ENCODE results near the gene LRP6. TPM values are rescaled to one million over a fixed set of nuclear protein-coding genes. Genes with fewer than 3 reads are reported as not detected.
A peak's percentile ranks its signal among the peaks of the same experiment; 100 is the strongest.

The LRP6 gene
- total and polyA plus RNA-seq, 2 of the 13 experiments (the other 11 are each of a cell fraction or from before 2014, with no cell fraction given): 33.8 to 42.0 TPM

GRCh38 chr12:12214635-12215131 is 52.2 kb downstream of the LRP6 start (continued):
- TF ChIP-seq TARDBP (CRISPR knock-in tag; IDR thresholded peaks at IDR 0.05) (no peak), ZNF407 (CRISPR knock-in tag; IDR thresholded peaks at IDR 0.05; ENCODE audit: not compliant biosample characterization) (no peak), HNRNPH1 (optimal IDR thresholded peaks at IDR 0.05; ENCODE audit: low read depth, low read length) (no peak), TCF7L2 (IDR thresholded peaks at IDR 0.05; ENCODE audit: low read depth, low read length) (no peak), SMAD3 (CRISPR knock-in tag; IDR thresholded peaks at IDR 0.05) (no peak), SIN3A (IDR thresholded peaks at IDR 0.05; ENCODE audit: borderline replicate concordance, low read depth, low read length) (no peak), ZNF235 (CRISPR knock-in tag; IDR thresholded peaks at IDR 0.05; ENCODE audit: borderline replicate concordance) (no peak), EHMT2 (IDR thresholded peaks at IDR 0.05; ENCODE audit: borderline replicate concordance, low read depth, low read length) (no peak), MLX (CRISPR knock-in tag; IDR thresholded peaks at IDR 0.05) (no peak), ZNF292 (CRISPR knock-in tag; IDR thresholded peaks at IDR 0.05; ENCODE audit: borderline replicate concordance, low read depth) (no peak), HDAC6 (IDR thresholded peaks at IDR 0.05; ENCODE audit: low read depth, low read length) (no peak), KMT2A (CRISPR knock-in tag; IDR thresholded peaks at IDR 0.05) (no peak), POLR2AphosphoS2 (IDR thresholded peaks at IDR 0.05; ENCODE audit: low read depth, low read length) (no peak), SOX13 (IDR thresholded peaks at IDR 0.05) (no peak), SOX13 (CRISPR knock-in tag; conservative IDR thresholded peaks at IDR 0.05 in 1 of 2, IDR thresholded peaks at IDR 0.05 in 1 of 2) (peak in 1 of 2 experiments; percentile 48; a peak in 1 of 4 replicates), ZNF549 (CRISPR knock-in tag; IDR thresholded peaks at IDR 0.05) (no peak), CREB1 (IDR thresholded peaks at IDR 0.05) (no peak), CREB1 (CRISPR knock-in tag; IDR thresholded peaks at IDR 0.05) (no peak)
- TF ChIP-seq, protein P1, sequence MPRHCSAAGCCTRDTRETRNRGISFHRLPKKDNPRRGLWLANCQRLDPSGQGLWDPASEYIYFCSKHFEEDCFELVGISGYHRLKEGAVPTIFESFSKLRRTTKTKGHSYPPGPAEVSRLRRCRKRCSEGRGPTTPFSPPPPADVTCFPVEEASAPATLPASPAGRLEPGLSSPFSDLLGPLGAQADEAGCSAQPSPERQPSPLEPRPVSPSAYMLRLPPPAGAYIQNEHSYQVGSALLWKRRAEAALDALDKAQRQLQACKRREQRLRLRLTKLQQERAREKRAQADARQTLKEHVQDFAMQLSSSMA (CRISPR knock-in tag; IDR thresholded peaks at IDR 0.05): no peak
- TF ChIP-seq, protein P2, sequence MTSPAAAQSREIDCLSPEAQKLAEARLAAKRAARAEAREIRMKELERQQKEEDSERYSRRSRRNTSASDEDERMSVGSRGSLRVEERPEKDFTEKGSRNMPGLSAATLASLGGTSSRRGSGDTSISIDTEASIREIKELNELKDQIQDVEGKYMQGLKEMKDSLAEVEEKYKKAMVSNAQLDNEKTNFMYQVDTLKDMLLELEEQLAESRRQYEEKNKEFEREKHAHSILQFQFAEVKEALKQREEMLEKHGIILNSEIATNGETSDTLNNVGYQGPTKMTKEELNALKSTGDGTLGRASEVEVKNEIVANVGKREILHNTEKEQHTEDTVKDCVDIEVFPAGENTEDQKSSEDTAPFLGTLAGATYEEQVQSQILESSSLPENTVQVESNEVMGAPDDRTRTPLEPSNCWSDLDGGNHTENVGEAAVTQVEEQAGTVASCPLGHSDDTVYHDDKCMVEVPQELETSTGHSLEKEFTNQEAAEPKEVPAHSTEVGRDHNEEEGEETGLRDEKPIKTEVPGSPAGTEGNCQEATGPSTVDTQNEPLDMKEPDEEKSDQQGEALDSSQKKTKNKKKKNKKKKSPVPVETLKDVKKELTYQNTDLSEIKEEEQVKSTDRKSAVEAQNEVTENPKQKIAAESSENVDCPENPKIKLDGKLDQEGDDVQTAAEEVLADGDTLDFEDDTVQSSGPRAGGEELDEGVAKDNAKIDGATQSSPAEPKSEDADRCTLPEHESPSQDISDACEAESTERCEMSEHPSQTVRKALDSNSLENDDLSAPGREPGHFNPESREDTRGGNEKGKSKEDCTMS (CRISPR knock-in tag; conservative IDR thresholded peaks at IDR 0.05): no peak

Data from HepG2 (cell line).